K562 (cell line): ENCODE results near the gene ENDOD1. TPM values are rescaled to one million over a fixed set of nuclear protein-coding genes. Genes with fewer than 3 reads are reported as not detected.
A peak's percentile ranks its signal among the peaks of the same experiment; 100 is the strongest.

ENCODE experiments used
- CBX3 ChIP-seq, 2 experiments: IDR thresholded peaks; 1 replicate in 1 of 2; 2 replicates in 1 of 2; pipeline ENCODE4 v1.6.1; 2012; ENCODE audit warnings: inconsistent platforms in 2 of 2, low read length in 2 of 2, borderline replicate concordance in 1 of 2, control low read depth in 1 of 2
- CUX1 ChIP-seq: fragments of 200-800 bp; sonication (Bioruptor generic); IDR thresholded peaks from 2 replicates; pipeline ENCODE4 v1.6.1; 2016; ENCODE audit warnings: missing genetic modification characterization, missing compliant biosample characterization
- EHMT2 ChIP-seq: fragments of 450-650 bp; IDR thresholded peaks from 2 replicates; pipeline ENCODE4 v1.6.1; 2018; ENCODE audit warnings: antibody characterized with exemption
- ELK1 ChIP-seq: sonication (generic); formaldehyde crosslinking; IDR thresholded peaks from 2 replicates; pipeline ENCODE4 v1.8.1; 2022; ENCODE audit warnings: missing genetic modification reagents
- HDAC1 ChIP-seq, 2 experiments: fragments of 450-650 bp; IDR thresholded peaks; 2 replicates each; pipeline ENCODE4 v1.6.1; 2016 to 2017; ENCODE audit warnings: inconsistent platforms in 1 of 2, mild to moderate bottlenecking in 1 of 2, moderate library complexity in 1 of 2
- HSF4 ChIP-seq: fragments of 250-450 bp; sonication (Bioruptor Pico); IDR thresholded peaks from 2 replicates; pipeline ENCODE4 v2.1.2; 2022; ENCODE audit warnings: mild to moderate bottlenecking, moderate library complexity, borderline replicate concordance
- ID3 ChIP-seq, 2 experiments: fragments of 250-450 bp in 1 of 2; fragments of 450-650 bp in 1 of 2; sonication (Bioruptor Pico) in 1 of 2; IDR thresholded peaks; 2 replicates each; pipeline versions ENCODE4 v1.6.1 to v1.8.0; 2016 to 2021; ENCODE audit warnings: mild to moderate bottlenecking in 2 of 2, moderate library complexity in 2 of 2, missing compliant biosample characterization in 1 of 2, missing genetic modification characterization in 1 of 2
- MAFF ChIP-seq: IDR thresholded peaks from 2 replicates; pipeline ENCODE4 v1.6.1; 2012; ENCODE audit warnings: low read length, improper control_type of control experiment
- MAFK ChIP-seq: IDR thresholded peaks from 2 replicates; pipeline ENCODE4 v1.6.1; 2011; ENCODE audit warnings: low read length, improper control_type of control experiment
- MCM7 ChIP-seq, 2 experiments: fragments of 450-650 bp; IDR thresholded peaks; 2 replicates each; pipeline ENCODE4 v1.6.1; 2016 to 2018
- SIX5 ChIP-seq, 2 experiments: IDR thresholded peaks; 2 replicates each; pipeline ENCODE4 v1.6.1; 2011; ENCODE audit warnings: low read length in 2 of 2, borderline replicate concordance in 1 of 2, low read depth in 1 of 2, mild to moderate bottlenecking in 1 of 2, moderate library complexity in 1 of 2; ENCODE audit not compliant: insufficient read depth in 1 of 2
- XRCC4 ChIP-seq: IDR thresholded peaks from one replicate; pipeline ENCODE4 v1.6.1; 2011; ENCODE audit not compliant: insufficient read depth, insufficient read length; ENCODE audit errors: extremely low read depth
- ZNF143 ChIP-seq: sonication (generic); formaldehyde crosslinking; IDR thresholded peaks from 2 replicates; pipeline ENCODE4 v1.9.0; 2022; ENCODE audit warnings: mild to moderate bottlenecking, missing genetic modification reagents
- ZNF561 ChIP-seq: fragments of 450-650 bp; formaldehyde crosslinking; conservative IDR thresholded peaks from 2 replicates; pipeline ENCODE4 v1.4.0; 2020; ENCODE audit warnings: mild to moderate bottlenecking, moderate library complexity
- ZNF609 ChIP-seq: sonication (generic); formaldehyde crosslinking; IDR thresholded peaks from 2 replicates; pipeline ENCODE4 v1.8.1; 2023; ENCODE audit warnings: missing genetic modification reagents, mild to moderate bottlenecking, borderline replicate concordance
- ZNF778 ChIP-seq: fragments of 450-650 bp; formaldehyde crosslinking; IDR thresholded peaks from 2 replicates; pipeline ENCODE4 v1.4.0; 2020; ENCODE audit warnings: mild to moderate bottlenecking, moderate library complexity
- ZSCAN32 ChIP-seq: fragments of 450-650 bp; formaldehyde crosslinking; IDR thresholded peaks from 2 replicates; pipeline ENCODE4 v1.4.0; 2020; ENCODE audit warnings: mild to moderate bottlenecking, moderate library complexity
- polyA plus RNA-seq, 8 experiments: library from polyadenylated mRNA; depleted of rRNA in 4 of 8; stranded (reverse) in 5 of 8; unstranded in 3 of 8; fragments of >200 nt; fragmentation: Nextera tagmentation in 2 of 8; fragmentation: Illumina TruSeq in 1 of 8; extraction: Ambion mirVana in 2 of 8; extraction: Trizol in 1 of 8; gene quantifications; 2 replicates each; pipeline versions ENCODE4 v1.2.1 to v1.2.3, GENCODE V29; 2011 to 2014; ENCODE audit warnings: inconsistent platforms in 1 of 8, missing spikeins in 1 of 8
- total RNA-seq, 7 experiments: library from RNA; depleted of rRNA in 6 of 7; stranded (reverse); fragments of >200 nt in 6 of 7; fragmentation: Illumina TruSeq in 2 of 7; extraction: Trizol in 2 of 7; gene quantifications; 2 replicates each; pipeline versions ENCODE4 v1.2.1 to v1.2.3, GENCODE V29; 2011 to 2021; ENCODE audit warnings: low replicate concordance in 1 of 7

ENDOD1 gene
- total and polyA plus RNA-seq, 9 of the 15 experiments (the other 6 are each of a cell fraction or from before 2014, with no cell fraction given), result 4.2 to 11.8 (median 9.3) TPM

GRCh38 chr11:95100191-95100648 lies 10.6 kb downstream of the ENDOD1 start (continued):
- TF ChIP-seq CUX1, result no peak
- no peak for TF ChIP-seq MAFF
- TF ChIP-seq ELK1 (CRISPR knock-in tag), result no peak
- no peak for TF ChIP-seq MCM7 (IDR thresholded peaks at IDR 0.05)
- peak in 1 of 2 experiments; percentile 22; a peak in 1 of 3 replicates for TF ChIP-seq CBX3 (IDR thresholded peaks at IDR 0.05; ENCODE audit: borderline replicate concordance in 1 of 2, low read length in 2 of 2)
- no peak for TF ChIP-seq ID3 (CRISPR knock-in tag; IDR thresholded peaks at IDR 0.05)
- TF ChIP-seq ID3 (tag; IDR thresholded peaks at IDR 0.05), result no peak
- no peak for TF ChIP-seq MAFK
- no peak for TF ChIP-seq SIX5 (IDR thresholded peaks at IDR 0.05; ENCODE audit: borderline replicate concordance in 1 of 2, insufficient read depth in 1 of 2, low read depth in 1 of 2, low read length in 2 of 2)
- TF ChIP-seq ZSCAN32 (CRISPR knock-in tag), result no peak
- no peak for TF ChIP-seq HSF4 (CRISPR knock-in tag)
- TF ChIP-seq ZNF143, result no peak
- peak; percentile 66 to 84; a peak in 3 of 4 replicates for TF ChIP-seq HDAC1 (IDR thresholded peaks at IDR 0.05)
- no peak for TF ChIP-seq ZNF561 (CRISPR knock-in tag)
- TF ChIP-seq ZNF609 (CRISPR knock-in tag), result no peak
- no peak for TF ChIP-seq ZNF778 (CRISPR knock-in tag)
- TF ChIP-seq XRCC4, result no peak
- TF ChIP-seq EHMT2, result peak; percentile 93
